Dedifferentiated amniotic fluid mesenchymal stem cell (primary cell): ENCODE results near the gene MT1HL1.
"Not testable (repeated sequence)": the region's sequence is repeated elsewhere in the genome, so short reads cannot be mapped to it uniquely, and the experiment has no call there.

Experiments used
- DNase-seq: peaks from one replicate; pipeline ENCODE4 v3.0.0-alpha.2; 2016; ENCODE audit errors: extremely low spot score

MT1HL1 gene

GRCh38 chr1:237016626-237017025 lies 12.4 kb upstream of the MT1HL1 start:
- DNase-seq = no peak

GRCh38 chr1:237013608-237014007 lies 9.4 kb upstream of the MT1HL1 start:
- no peak for DNase-seq

GRCh38 chr1:237012788-237013383 lies 8.6 kb upstream of the MT1HL1 start:
- no peak for DNase-seq

GRCh38 chr1:237012361-237012760 lies 8.1 kb upstream of the MT1HL1 start:
- DNase-seq = no peak

GRCh38 chr1:237011432-237011831 lies 7.2 kb upstream of the MT1HL1 start:
- DNase-seq = no peak

GRCh38 chr1:237009611-237010010 lies 5.4 kb upstream of the MT1HL1 start:
- no peak for DNase-seq

GRCh38 chr1:237007147-237007881 lies 3.1 kb upstream of the MT1HL1 start:
- no peak for DNase-seq

GRCh38 chr1:237005674-237006073 lies 1.4 kb upstream of the MT1HL1 start:
- DNase-seq = no peak

- no peak for DNase-seq
Observed at GRCh38 chr1:237003516-237003915, 725 bp downstream of the MT1HL1 start.

- no peak for DNase-seq
Observed at GRCh38 chr1:237000191-237000590, 4.0 kb downstream of the MT1HL1 start.

GRCh38 chr1:236998546-236998945 lies 5.7 kb downstream of the MT1HL1 start:
- DNase-seq = no peak

GRCh38 chr1:236997882-236998281 lies 6.4 kb downstream of the MT1HL1 start:
- DNase-seq = no peak

GRCh38 chr1:236997361-236997760 lies 6.9 kb downstream of the MT1HL1 start:
- DNase-seq = no peak

GRCh38 chr1:236994450-236994849 lies 9.8 kb downstream of the MT1HL1 start:
- no peak for DNase-seq

GRCh38 chr1:236992449-236992848 lies 11.8 kb downstream of the MT1HL1 start:
- no peak for DNase-seq

GRCh38 chr1:236990052-236990445 lies 14.2 kb downstream of the MT1HL1 start:
- no peak for DNase-seq

GRCh38 chr1:236989290-236990051 lies 14.8 kb downstream of the MT1HL1 start:
- no peak for DNase-seq

GRCh38 chr1:236983818-236984217 lies 20.4 kb downstream of the MT1HL1 start:
- no peak for DNase-seq

GRCh38 chr1:236982380-236982779 lies 21.9 kb downstream of the MT1HL1 start:
- DNase-seq = no peak

- not testable (repeated sequence) for DNase-seq
Observed at GRCh38 chr1:236981431-236981830, 22.8 kb downstream of the MT1HL1 start.

GRCh38 chr1:236980673-236981072 lies 23.6 kb downstream of the MT1HL1 start:
- no peak for DNase-seq

GRCh38 chr1:236979149-236979900 lies 24.9 kb downstream of the MT1HL1 start:
- no peak for DNase-seq
